Measurements from ENCODE around the gene PROZ. TPM values are rescaled to one million over a fixed set of nuclear protein-coding genes. Genes with fewer than 3 reads are reported as not detected.

Gene PROZ
- total RNA-seq, 4 donors from 2014 or later = not detected

DNA sequence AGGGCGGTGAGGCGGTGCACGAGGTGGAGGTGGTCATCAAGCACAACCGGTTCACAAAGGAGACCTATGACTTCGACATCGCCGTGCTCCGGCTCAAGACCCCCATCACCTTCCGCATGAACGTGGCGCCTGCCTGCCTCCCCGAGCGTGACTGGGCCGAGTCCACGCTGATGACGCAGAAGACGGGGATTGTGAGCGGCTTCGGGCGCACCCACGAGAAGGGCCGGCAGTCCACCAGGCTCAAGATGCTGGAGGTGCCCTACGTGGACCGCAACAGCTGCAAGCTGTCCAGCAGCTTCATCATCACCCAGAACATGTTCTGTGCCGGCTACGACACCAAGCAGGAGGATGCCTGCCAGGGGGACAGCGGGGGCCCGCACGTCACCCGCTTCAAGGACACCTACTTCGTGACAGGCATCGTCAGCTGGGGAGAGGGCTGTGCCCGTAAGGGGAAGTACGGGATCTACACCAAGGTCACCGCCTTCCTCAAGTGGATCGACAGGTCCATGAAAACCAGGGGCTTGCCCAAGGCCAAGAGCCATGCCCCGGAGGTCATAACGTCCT is 9.4 kb upstream of the PROZ start:
- no peaks in the 10 kb centered on the region for H3K9me3 ChIP-seq
- no peak for DNase-seq
- no peak overlapping the region for H3K27ac ChIP-seq
- peaks cover 0 to 1% (median 0%) of the 10 kb centered on the region in 3 donors for H3K36me3 ChIP-seq
- H3K4me1 ChIP-seq = peaks cover 9 to 19% (median 15%) of the 10 kb centered on the region in 3 donors
- TF ChIP-seq, protein P1, sequence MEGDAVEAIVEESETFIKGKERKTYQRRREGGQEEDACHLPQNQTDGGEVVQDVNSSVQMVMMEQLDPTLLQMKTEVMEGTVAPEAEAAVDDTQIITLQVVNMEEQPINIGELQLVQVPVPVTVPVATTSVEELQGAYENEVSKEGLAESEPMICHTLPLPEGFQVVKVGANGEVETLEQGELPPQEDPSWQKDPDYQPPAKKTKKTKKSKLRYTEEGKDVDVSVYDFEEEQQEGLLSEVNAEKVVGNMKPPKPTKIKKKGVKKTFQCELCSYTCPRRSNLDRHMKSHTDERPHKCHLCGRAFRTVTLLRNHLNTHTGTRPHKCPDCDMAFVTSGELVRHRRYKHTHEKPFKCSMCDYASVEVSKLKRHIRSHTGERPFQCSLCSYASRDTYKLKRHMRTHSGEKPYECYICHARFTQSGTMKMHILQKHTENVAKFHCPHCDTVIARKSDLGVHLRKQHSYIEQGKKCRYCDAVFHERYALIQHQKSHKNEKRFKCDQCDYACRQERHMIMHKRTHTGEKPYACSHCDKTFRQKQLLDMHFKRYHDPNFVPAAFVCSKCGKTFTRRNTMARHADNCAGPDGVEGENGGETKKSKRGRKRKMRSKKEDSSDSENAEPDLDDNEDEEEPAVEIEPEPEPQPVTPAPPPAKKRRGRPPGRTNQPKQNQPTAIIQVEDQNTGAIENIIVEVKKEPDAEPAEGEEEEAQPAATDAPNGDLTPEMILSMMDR (IDR thresholded peaks at IDR 0.05) = no peak
- no peak for TF ChIP-seq POLR2A (IDR thresholded peaks at IDR 0.05)
- H3K4me3 ChIP-seq = no peak overlapping the region
- intact Hi-C loops (cut with DNase I) = no loop called here
- peaks cover 0 to 20% (median 0%) of the 10 kb centered on the region in 4 donors for H3K27me3 ChIP-seq
- 89 to 90% methylated on average over 25 to 29 of the region's 38 CpGs for WGBS, 2 donors

DNA sequence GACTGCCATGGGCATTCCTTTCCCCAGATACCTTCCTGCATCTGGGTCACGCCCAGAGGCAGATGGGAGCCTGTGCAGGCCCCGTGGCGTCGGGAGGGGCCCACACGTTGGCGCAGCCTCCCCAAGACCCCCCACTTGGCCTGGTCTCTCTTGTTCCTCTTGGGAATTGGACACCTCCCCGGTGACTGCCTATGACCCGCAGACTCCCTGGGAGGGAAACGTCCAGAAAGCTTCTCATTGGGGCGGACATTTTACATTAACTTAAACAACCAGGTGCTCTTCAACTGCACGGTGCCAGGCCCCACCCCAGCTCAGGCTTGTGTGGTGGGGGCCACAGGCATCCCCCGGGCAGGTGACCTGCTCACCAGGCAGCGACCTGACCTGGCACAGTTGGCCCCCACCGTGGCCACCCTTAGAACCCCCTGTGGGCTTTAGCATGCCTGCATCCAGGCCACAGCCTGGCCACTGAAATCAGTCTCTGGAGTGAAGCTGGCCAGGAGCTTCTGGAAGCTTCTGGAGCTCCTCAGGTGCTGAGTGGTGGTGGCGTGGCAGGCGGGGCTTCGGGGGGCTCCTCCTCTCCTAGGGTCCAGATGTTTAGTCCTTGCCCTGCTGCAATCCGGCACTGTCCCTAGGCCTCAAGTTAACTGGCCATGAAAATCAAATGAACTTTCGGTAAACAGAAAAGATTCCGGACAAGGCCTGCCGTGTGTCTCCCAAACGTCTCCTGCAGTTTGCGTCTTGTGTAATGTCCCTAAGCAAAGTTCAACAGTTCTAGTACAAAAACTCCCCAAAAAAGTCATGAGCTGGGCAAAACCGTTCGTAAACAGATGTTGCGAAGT is 8.5 kb upstream of the PROZ start:
- Histone ChIP-seq H3K27ac (no peak overlapping the region), H3K4me3 (no peak overlapping the region), H3K4me1 (peaks cover 12 to 26% (median 15%) of the 10 kb centered on the region in 3 donors), H3K9me3 (no peaks in the 10 kb centered on the region), H3K36me3 (no peaks in the 10 kb centered on the region), H3K27me3 (peaks cover 0 to 20% (median 0%) of the 10 kb centered on the region in 4 donors)
- intact Hi-C loops (cut with DNase I) = loop anchor here (5.0 kb wide), 1 partner anchor 208 kb away; no protein-coding TSS in a partner anchor
- no peak for DNase-seq
- TF ChIP-seq, protein P1 (IDR thresholded peaks at IDR 0.05) = no peak
- TF ChIP-seq POLR2A (IDR thresholded peaks at IDR 0.05) = no peak
- 87 to 88% methylated on average over 12 to 13 of the region's 26 CpGs for WGBS, 2 donors

DNA sequence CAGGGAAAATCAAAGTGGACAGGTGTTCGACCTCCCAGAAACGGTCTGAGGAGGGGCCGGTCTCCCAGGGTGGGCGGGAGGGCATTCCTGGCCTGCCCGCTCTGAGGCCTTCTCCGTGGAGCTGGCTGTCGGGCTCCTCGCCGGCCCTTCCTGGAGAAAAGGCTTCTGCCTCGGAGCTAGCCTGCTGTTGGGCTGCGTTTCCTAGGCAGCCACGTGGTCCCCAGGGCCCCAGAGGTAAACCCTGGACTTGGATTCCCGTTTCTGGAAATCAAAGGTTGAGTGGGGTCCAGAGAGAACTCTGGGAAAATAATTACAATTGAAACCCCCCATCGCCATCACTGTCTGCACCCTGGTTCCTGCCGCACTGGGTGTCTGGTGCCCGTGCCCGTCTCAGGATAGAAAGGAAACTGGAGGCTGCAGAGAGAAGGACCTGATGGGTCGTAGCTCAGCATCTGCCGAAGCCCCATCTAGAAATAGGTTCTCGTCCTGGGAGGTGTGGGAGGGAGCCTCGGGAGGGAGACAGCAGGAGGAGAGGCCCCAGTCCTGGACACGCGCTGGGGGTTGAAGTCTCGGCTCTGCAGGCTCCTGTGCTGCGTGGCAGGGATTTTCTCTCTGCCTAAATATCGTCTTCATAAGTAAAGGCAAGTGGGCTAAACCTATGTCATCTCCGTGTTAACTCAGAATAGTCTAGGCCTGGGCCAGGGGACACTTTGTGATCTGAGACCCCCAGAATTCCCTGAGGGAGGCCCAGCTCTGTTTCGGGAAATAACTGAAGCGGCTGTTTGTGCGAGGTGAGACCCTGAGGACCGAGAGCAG is 7.7 kb upstream of the PROZ start:
- H3K27ac ChIP-seq = no peak overlapping the region
- DNase-seq = no peak
- H3K4me1 ChIP-seq = peaks cover 12 to 26% (median 15%) of the 10 kb centered on the region in 3 donors
- no peak overlapping the region for H3K4me3 ChIP-seq
- no peaks in the 10 kb centered on the region for H3K36me3 ChIP-seq
- WGBS, 2 donors = 90% methylated on average over 1 to 16 of the region's 31 CpGs
- peaks cover 0 to 20% (median 0%) of the 10 kb centered on the region in 4 donors for H3K27me3 ChIP-seq
- TF ChIP-seq, protein P1 (IDR thresholded peaks at IDR 0.05) = no peak
- no peak for TF ChIP-seq POLR2A (IDR thresholded peaks at IDR 0.05)
- intact Hi-C loops (cut with DNase I) = loop anchor here (5.0 kb wide), 1 partner anchor 208 kb away; no protein-coding TSS in a partner anchor
- no peaks in the 10 kb centered on the region for H3K9me3 ChIP-seq

DNA sequence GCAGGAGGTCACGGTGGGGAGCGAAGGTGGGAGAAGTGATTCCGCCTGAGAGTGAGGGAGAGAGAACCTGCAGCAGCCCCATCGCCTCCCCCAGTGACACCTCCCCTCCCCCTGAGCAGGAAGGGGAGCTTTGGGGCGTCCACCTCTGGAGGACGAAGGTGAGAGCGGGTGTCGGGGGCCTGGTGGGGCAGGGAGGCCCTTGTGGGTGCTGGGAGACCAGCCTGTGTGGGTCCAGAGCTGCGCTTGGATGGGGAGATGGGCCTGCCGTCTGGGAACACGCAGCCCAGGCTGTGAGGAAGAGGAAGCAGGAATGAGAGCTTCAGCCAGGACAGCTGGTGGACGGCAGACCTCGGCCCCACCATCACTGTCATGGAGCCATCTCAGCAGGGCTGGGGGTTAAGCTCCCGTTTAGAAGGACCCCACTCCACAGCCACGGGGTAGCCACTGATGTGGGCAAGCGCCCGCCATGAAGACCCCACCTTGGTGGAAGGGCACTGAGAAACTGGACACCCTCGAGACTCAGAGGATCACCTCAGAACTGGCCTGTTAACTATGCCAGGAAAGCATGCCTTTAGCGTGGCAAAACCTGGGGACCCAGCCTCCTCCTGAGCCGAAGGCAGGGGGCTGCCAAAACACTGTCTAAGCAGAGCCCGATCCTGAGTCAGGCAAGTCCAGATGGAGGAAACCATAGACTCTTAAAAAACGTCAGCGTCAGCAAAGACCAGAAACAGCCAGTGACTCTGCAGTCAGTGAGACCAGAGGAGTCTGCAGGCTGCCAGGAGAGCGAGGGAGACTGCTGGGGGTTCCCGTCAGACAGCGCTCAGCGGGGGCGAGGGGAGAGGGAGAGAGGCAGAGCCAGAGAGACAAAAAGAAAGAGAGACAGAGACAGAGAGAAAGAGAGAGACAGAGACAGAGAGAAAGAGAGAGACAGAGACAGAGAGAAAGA is 6.4 kb upstream of the PROZ start:
- no peak for DNase-seq
- Histone ChIP-seq H3K27me3 (peaks cover 0 to 20% (median 0%) of the 10 kb centered on the region in 4 donors), H3K27ac (no peak overlapping the region), H3K4me3 (peak overlapping the region in 1 of 4 donors; percentile 68), H3K4me1 (peaks cover 12 to 26% (median 15%) of the 10 kb centered on the region in 3 donors), H3K36me3 (no peaks in the 10 kb centered on the region), H3K9me3 (no peaks in the 10 kb centered on the region)
- no peak for TF ChIP-seq POLR2A (IDR thresholded peaks at IDR 0.05)
- TF ChIP-seq, protein P1 (IDR thresholded peaks at IDR 0.05) = no peak
- 58 to 68% methylated on average over 16 to 20 of the region's 28 CpGs for WGBS, 2 donors
- intact Hi-C loops (cut with DNase I) = loop anchor here (5.0 kb wide), 1 partner anchor 210 kb away; no protein-coding TSS in a partner anchor
